HG02852 (cell line): ENCODE results near the gene FAM114A1.
"Not testable (repeated sequence)": the region's sequence is repeated elsewhere in the genome, so short reads cannot be mapped to it uniquely, and the experiment has no call there.

Experiments used
- ATAC-seq: cut with Tn5 transposase; IDR thresholded peaks from one replicate; pipeline ENCODE4 v1.9.1; 2021; ENCODE audit warnings: mild to moderate bottlenecking, moderate library complexity; ENCODE audit not compliant: unreplicated experiment

The FAM114A1 gene

DNA sequence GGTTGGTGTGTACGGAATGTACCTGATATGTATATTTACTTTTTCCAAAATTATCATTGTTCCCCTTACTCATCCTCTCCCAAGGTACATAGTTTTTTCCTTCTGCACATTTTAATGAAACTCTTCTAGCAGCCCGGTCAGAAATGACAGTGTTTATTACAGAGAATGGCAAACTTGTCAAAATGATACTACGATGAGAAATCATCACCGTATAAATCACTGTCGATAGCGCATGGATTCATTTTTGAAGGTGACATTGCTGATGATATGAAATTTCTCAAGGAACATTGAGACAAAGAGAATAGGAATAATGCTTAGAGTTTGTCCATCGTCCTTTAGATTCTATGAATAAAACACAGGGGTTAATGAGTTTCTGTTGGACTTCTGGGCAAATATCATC is 30.6 kb downstream of the FAM114A1 start:
- no peak for ATAC-seq

DNA sequence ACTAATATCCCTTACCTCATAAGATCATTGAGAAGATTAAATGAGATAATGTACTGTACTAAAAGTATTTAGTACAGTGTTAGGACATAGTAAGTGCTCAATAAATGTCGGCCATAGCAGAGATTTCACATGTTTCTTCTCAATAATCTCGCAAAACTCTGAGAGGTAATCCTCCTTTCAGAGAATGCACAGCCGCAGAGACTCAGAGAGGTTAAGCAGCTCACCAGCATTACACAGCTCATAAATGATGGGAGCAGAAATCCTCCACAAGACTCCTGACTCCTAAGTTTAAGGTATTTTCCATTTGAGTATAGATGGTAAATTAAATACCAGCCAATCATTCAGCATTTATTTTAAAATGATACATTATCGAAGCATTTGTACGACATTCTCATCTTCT is 34.6 kb downstream of the FAM114A1 start:
- no peak for ATAC-seq

DNA sequence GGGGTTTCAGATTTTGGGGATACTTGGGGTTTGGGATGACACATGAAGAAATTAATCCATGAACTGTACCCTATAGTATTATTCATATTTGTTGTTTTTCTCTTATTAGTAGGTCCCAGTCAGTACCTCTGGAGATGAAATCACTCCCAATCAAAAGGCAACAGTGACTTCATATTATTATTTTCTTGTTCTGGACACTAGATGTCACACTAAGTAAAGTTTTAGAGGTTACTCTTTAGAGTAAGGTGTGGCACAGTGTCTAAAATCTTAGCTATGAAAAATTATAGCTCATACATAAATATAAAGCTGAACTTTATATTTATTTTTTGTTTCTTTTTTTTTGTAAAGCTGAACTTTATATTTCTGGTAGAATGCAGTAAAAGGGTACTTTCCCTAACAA is 35.1 kb downstream of the FAM114A1 start:
- ATAC-seq, result no peak

DNA sequence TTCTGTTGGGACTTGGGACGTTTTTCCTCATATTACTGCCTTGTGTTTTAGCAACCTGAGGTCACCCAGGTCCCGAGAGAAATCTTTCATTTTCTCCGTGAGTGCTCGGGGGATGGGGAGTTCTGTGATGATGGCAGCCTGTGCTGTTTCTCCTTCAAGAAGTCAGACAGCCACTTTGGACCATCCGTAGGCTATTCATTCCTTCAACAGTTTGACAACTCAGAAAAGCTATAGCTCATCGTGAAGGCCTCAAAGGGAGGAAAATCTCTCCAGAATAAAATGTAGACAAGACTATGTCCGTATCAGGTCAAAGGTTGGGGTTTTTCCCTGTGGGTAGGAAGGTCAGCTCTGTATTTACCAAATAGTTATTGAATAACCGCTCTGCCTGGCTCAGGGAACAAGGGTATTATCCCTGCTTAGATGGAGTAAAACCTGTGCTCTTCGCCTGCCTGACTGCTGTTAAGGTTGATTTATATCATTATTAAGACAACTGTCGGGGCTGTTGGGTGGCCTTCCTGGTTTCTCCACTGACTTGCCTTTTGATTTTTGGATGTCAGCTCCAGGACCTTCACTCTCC is 36.6 kb downstream of the FAM114A1 start:
- no peak for ATAC-seq

DNA sequence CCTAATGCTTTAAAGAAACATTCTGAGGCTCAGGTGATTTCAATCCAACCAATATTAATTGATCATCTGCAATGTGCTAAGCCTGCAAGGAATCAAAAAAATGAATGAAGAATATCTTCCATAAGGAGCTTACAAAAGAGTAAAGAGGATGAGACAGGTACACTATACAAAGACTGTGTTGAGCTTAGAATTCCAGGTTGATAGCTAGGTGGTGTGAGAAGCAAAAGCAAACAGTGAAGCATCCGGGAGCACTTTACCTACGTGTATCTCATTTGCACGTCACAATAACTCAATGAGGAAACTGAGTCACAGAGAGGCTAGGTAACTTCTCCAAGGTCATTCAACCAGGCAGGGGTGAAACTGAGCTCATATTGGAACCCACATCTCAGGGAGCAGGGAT is 37.1 kb downstream of the FAM114A1 start:
- no peak for ATAC-seq

DNA sequence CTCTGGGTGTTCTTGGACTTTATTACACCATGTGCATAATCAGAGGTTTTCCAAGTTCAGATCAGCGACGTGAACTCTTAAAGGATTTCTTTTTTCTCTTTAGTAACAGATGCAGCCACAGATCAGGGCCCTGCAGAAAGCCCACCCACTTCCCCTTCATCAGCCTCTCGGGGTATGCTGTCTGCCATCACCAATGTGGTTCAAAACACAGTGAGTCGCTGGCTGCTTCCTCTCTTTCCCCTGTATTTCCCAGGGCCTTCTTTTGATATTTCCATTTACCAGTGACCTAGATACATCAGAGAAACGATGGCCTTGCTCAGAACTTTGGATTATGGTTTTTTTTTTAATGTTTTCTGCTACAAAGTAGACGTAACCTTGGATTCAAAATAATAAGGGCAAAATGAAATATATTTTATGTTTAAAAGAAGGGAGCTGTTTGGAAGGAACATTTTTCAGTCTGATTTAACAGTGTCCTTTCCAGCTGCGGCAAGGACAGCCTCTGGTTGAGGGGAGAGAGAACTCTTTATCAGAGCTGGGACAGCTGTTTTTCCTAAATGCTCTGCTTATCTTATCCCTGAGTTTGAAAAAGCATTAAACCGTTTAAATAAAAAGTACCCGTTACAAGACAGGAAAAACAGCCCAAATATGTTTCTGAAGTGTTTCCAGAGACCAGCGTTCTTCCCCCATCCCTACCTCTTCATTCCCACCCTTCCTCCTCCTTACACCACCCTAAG is 38.2 kb downstream of the FAM114A1 start:
- no peak for ATAC-seq

DNA sequence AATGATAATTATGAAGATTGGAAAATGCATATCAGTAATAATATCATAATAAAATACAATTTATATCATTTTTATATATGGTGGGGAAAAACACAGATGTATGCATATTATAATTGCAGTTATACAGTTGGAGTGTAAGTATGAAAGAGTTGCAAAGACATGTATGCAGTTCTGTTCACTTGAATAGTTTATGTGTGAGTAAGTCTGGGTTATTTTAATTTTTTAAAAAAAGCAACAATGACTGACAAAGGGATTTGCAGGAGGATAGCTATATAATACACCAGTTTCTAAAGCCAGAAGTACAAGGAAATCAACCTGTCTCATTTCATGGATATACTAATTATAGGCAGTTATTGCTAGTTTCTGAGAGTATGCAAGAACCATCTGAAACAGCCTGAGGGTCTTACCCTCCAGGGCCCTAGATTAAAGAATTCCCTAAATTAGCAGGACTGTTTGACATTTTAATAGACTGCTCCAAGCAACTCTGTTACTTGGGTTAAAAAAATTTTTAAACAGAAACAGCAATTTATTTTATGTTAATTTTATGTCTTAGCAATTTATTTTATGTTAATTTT is 40.2 kb downstream of the FAM114A1 start:
- no peak for ATAC-seq

DNA sequence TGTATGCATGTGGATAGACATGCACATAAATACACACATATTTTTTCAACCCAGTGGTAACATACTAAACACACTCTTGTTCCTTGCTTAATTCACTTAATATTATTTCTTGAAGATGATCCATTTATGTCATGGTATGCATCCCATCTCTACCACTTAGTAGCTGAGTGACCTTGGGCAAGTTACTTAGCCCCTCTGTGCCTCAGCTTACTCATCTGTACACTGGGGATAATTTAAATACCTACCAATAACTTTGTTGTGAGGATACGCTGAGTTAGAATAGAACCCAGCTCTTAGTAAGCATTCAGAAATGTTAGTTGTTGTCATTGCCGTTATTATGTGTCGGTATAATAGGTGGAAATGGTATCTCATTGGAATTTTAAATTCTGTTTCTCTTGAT is 41.4 kb downstream of the FAM114A1 start:
- no peak for ATAC-seq

DNA sequence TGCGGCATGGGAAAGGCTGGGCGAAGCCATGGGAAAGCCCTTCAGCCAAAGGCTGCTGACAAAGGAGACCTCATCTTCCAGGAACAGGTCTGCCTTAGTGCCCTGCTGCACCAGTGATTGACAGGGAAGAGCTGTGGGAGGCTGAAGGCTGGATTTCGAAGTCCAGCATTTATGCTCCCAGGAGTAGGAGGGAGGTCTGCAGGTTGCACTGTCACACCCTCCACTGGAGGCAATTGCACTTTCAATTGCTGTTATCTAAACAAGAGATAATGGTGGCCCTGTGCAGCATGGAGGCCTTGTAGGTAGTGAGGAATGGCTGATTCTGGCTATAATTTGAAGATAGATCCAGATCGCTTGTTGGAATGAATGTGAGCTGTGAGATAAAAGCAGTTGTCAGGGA is 43.7 kb downstream of the FAM114A1 start:
- ATAC-seq, result no peak

DNA sequence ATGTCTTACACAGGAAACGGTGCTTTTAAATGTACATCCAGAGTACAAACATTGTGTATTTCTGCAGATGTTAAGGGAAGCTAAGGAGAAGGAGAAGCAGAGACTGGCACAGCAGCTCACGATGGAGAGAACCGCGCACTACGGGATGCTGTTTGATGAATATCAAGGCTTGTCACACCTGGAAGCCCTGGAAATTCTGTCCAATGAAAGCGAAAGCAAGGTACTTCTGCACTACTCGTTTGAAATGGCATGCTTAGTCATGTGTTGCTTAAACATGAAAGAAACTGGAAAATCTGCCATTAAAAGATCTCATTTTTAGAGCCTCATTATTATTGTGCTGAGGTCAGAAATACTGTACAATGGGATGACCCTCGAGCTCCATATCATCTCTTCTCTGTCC is 47.2 kb downstream of the FAM114A1 start:
- no peak for ATAC-seq

DNA sequence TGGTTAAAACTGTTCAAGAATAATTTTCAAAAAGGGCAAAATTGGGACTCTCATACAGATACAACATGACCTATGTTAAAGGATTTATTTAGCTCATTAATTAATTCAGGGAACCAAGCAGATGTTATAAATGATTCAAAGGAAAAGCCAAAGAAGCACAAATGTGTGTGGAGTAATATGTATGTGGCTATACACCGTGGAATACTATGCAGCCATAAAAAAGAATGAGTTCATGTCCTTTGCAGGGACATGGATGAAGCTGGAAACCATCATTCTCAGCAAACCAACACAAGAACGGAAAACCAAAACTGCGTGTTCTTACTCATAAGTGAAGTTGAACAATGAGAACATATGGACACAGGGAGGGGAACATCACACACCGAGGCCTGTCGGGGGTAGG is 48.7 kb downstream of the FAM114A1 start:
- ATAC-seq, result not testable (repeated sequence)

DNA sequence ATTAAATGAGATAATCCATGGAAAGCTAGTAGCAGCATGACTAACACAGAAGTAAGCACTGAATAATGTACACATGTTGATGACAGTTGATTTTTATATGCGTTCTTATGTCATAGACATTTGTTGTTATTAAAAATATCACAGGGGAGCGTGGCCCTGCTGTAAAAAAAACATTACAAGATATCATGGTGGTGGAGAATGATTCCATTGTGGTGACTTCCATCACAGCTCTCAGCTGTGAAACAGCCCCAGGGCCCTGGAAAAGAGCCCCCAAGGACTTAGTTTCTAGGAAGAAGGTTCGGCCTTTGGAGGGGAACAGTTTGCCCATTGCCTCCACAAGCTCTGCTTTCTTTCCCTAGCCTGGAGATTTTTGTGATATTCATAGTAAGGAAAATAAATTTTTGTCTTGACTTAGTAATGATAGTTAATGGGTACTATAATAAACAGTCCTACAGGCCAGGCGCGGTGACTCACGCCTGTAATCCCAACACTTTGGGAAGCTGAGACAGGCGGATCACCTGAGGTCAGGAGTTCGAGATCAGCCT is 49.9 kb downstream of the FAM114A1 start:
- ATAC-seq, result no peak

DNA sequence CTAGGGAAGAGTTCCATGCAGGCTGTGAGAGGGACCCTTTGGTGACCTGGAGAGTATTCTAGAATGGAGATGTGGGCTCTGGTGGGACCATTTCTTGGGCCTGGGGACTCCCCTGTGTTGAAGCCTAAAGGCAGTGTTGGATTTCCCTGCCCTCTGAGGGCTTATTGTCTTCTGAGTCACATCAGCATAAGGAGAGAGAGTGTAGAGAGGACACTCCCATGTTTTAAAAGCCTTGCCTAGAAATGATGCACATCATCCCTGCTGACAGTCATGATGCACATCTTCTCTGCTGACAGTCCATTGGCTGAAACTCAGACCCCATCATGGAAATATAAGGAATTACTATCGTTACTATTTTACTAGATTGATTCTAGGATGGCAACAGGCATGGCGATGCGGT is 51.9 kb downstream of the FAM114A1 start:
- no peak for ATAC-seq

DNA sequence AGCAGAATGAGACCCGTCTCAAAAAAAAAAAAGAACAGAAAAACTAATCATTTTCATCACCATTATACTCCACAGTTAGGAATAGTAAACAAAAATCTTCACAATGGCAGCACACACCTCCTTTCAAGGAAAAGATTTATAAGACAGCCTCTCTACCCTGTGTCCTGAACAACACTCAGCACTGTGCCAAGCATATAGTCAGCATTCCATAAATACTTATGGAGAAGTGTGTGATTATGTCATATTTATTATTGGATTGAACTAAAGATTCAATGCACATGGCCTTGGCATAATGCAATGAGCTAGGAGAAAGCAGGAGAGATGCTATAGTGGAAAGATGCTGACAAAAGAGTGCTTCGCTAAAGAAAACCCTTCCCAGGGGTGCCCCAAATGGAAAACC is 52.6 kb downstream of the FAM114A1 start:
- no peak for ATAC-seq

DNA sequence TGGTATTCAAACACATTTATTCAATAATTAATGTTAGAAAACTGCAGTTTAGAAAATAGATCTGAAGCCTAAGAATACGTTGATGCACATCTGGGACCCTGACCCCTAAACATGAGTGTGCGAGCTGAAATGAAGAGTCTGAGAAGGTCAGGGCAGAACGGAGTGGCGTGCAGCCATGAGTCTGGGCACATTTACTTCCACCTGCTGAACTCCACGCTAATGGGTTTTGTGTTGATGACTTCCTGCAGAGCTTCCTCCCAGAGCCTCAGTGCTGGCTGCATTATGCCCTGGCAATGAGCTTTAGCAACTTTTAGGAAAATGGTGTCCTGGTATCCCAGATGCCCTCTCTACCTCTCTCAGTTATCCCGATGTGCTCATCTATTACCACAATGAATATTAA is 53.1 kb downstream of the FAM114A1 start:
- ATAC-seq, result no peak

DNA sequence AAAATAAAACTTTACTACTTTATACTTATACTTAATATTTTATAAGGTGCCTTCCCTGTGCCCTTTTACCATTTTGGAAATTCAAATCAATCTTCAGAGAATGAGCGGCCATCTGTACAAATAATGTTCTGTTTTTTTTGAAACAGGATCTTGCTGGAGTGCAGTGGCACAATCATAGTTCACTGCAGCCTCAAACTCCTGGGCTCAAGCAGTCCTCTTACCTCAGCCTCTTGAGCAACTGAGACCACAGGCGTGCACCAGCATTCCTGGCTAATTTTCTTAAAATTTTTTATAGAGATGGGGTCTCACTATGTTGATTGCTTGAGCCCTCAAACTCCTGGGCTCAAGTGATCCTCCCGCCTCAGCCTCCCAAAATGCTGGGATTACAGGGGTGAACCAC is 53.5 kb downstream of the FAM114A1 start:
- no peak for ATAC-seq

DNA sequence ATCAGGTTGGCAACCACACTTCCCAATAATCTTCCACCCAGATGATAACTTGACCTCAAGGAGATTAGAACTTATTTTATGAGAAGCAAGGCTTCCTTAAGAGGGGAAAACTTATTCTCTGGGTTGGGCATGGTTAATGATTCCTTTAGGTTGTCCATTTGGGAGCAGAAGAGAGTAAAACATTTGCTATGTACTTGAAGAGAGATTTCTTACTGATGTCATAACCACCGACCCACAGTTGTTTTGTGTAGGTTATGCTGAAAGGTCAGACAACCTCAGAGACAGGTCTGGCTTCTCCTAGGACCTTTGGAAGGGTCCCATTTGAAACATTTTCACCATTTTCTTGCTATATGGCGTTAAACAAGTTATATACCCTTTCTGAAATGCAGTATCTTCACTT is 56.1 kb downstream of the FAM114A1 start:
- ATAC-seq, result no peak

DNA sequence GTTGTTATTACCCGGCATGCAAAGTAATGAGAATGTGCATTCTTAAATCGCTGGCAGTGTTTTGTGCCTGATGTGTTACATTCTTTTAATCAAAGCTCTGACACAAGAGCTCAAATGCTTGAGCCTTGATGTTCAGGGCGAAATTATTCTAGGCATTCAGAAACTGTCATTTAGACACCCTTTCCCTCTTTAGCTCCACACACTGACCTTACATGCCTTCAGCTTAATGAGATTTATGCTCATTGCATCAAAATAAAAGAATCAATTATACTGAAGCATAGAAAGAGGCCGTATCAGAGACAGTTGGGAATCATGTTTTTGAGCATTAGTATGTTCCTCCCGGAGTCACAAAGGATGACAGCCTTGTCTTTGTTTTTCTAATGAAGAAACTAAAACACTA is 56.7 kb downstream of the FAM114A1 start:
- ATAC-seq, result no peak

DNA sequence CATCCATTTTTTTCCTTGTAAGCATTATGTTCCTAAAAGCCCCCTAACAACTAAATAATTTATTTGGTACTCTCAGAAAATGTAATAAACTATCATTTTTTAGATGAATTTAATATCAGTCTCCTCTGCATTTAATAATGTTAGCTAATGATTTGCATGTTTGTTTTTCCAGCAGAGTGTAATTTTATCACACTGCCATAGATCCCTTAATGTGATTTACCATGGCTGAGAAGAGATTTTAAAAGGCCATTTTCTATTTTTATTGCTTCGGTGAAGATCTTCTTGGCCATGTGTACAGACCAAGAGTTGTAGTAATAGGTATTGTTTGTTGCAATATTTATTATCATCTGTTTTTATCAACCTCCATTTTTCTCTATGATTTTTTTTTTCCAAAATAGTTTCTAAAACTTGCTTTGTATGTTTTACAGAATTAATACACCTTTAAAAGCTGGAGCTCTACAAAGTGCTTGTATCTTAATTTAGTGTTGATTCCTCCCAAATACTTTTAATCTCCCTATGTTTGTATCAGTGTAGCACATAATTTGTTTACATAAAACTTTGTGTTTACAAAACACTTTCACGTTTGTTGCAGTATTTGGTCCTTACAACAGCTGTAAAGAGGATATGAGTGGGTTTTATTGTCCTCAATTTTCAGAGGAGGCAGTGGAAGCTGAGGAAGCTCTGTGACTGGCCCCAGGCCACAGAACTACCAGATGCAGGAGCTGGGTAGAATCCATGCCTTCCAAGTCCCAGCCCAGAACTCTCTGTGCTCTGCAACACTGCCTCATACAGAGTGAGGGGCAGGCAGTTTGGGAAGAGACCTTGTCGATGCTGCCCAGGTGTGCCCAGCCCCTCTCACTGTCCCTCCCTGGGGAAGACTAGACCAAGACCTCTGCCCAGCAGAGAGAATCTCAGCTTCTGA is 58.1 kb downstream of the FAM114A1 start:
- no peak for ATAC-seq

DNA sequence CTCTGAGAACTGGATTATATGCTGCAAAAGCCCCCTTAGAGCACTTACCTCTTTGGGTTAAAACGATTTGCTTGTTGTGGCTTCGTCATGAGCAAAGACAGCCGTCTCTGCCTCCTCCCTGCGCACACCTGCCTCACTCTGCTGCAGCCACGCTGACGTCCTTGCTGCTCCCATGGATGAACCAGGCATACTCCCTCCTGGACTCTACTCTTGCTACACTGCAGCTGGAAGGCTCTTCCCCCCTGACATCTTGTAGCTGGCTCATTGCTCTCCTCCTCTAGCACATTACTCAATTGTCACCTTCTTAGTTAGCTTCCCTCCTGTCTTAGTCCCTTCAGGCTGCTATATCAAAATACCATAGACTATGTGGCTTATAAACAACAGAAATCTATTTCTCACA is 59.3 kb downstream of the FAM114A1 start:
- no peak for ATAC-seq

DNA sequence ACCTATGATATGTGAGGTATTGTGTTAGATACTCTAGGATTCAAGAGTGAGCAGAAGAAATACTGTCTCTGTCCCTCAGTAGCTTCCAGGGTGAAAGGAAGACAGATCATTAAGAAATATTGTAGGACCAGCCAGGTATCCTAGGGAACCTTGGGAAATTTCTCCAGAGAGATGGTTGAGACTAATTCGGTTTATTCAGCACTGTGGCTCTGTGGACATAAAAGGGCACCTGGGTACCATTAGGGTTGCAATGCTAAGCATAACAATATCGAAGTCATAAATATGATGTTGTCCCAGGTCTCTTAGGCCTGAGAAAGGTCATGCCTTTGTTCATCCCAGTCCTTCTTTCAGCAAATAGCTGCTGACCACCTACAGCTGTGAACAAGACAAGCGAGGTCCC is 61.0 kb downstream of the FAM114A1 start:
- no peak for ATAC-seq
